Stimulated activated CD4-positive, alpha-beta T cell treated with anti-CD3 and anti-CD28 coated beads, TNF-alpha, amount 100 ng/mL, for 48 hours (primary cell): ENCODE data around the gene MCCC1.
"Not testable (repeated sequence)": the region's sequence is repeated elsewhere in the genome, so short reads cannot be mapped to it uniquely, and the experiment has no call there.

Source experiments
- DNase-seq, 3 donors: peaks; one replicate each; pipeline ENCODE4 v3.0.0-alpha.2; 2020; ENCODE audit warnings: low read depth in 3 of 3

The MCCC1 gene

GRCh38 chr3:183103950-183104349 lies 4.7 kb upstream of the MCCC1 start:
- not testable (repeated sequence) for DNase-seq

- DNase-seq: not testable (repeated sequence)
These were observed 1.7 kb upstream of the MCCC1 start for GRCh38 chr3:183101040-183101439.

- DNase-seq: no peak
These were observed 1.1 kb upstream of the MCCC1 start for GRCh38 chr3:183100376-183100775.

GRCh38 chr3:183099838-183100204 lies 525 bp upstream of the MCCC1 start:
- no peak for DNase-seq

GRCh38 chr3:183098536-183099025 lies 715 bp downstream of the MCCC1 start:
- no peak for DNase-seq

GRCh38 chr3:183094711-183095110 lies 4.6 kb downstream of the MCCC1 start:
- no peak for DNase-seq

GRCh38 chr3:183092256-183092655 lies 7.0 kb downstream of the MCCC1 start:
- DNase-seq: no peak

GRCh38 chr3:183087184-183087583 lies 12.1 kb downstream of the MCCC1 start:
- no peak for DNase-seq

GRCh38 chr3:183085634-183086390 lies 13.5 kb downstream of the MCCC1 start:
- DNase-seq: peak in 1 of 3 donors; percentile 4

GRCh38 chr3:183082355-183082915 lies 16.9 kb downstream of the MCCC1 start:
- DNase-seq: no peak

- DNase-seq: no peak
These were observed 17.7 kb downstream of the MCCC1 start for GRCh38 chr3:183081459-183082183.

- no peak for DNase-seq
These were observed 18.7 kb downstream of the MCCC1 start for GRCh38 chr3:183080628-183081027.

- no peak for DNase-seq
These were observed 24.4 kb downstream of the MCCC1 start for GRCh38 chr3:183074881-183075280.

GRCh38 chr3:183074261-183074660 lies 25.0 kb downstream of the MCCC1 start:
- DNase-seq: no peak

- no peak for DNase-seq
These were observed 25.5 kb downstream of the MCCC1 start for GRCh38 chr3:183073839-183074238.

GRCh38 chr3:183070892-183071291 lies 28.4 kb downstream of the MCCC1 start:
- DNase-seq: no peak

- DNase-seq: no peak
These were observed 30.2 kb downstream of the MCCC1 start for GRCh38 chr3:183069086-183069485.

- not testable (repeated sequence) for DNase-seq
These were observed 32.4 kb downstream of the MCCC1 start for GRCh38 chr3:183066891-183067290.

GRCh38 chr3:183064475-183064874 lies 34.8 kb downstream of the MCCC1 start:
- DNase-seq: no peak

- no peak for DNase-seq
These were observed 37.7 kb downstream of the MCCC1 start for GRCh38 chr3:183061391-183062172.

GRCh38 chr3:183058351-183058750 lies 40.9 kb downstream of the MCCC1 start:
- DNase-seq: no peak

- DNase-seq: no peak
These were observed 48.6 kb downstream of the MCCC1 start for GRCh38 chr3:183050706-183051105.
